KOPT-K1 (cell line): ENCODE data around the gene ZNF493.

Source experiments
- H3K27ac ChIP-seq: fragments of 200-600 bp; sonication (generic); 2 replicates; pipeline ENCODE4 v1.5.1; 2016; ENCODE audit warnings: antibody characterized with exemption, mild to moderate bottlenecking, low read depth, low read length; ENCODE audit not compliant: poor library complexity, severe bottlenecking
- H3K36me3 ChIP-seq: fragments of 200-600 bp; sonication (generic); 2 replicates; pipeline ENCODE4 v1.5.1; 2017; ENCODE audit warnings: antibody characterized with exemption, mild to moderate bottlenecking, low read length, moderate library complexity; ENCODE audit not compliant: insufficient read depth
- H3K9me3 ChIP-seq: fragments of 200-600 bp; sonication (generic); 2 replicates; pipeline ENCODE4 v1.5.1; 2017; ENCODE audit warnings: antibody characterized with exemption, low read length, mild to moderate bottlenecking; ENCODE audit not compliant: insufficient read depth, poor library complexity, severe bottlenecking

ZNF493 gene

GRCh38 chr19:21396893-21397572 is at the start of gene ZNF493:
Gene ZNF493, plus strand, starts transcription at chr19:21397133. Its CDS starts 105 bp downstream, at chr19:21397238.
- Histone ChIP-seq H3K36me3 (peaks cover 33% of the 10 kb centered on the region), H3K9me3 (peaks cover 60% of the 10 kb centered on the region), H3K27ac (peak within 1 kb of the TSS; percentile 83)

GRCh38 chr19:21352830-21353229 is 44.1 kb upstream of the ZNF493 start:
- Histone ChIP-seq H3K9me3 (peaks cover 15% of the 10 kb centered on the region), H3K36me3 (no peaks in the 10 kb centered on the region), H3K27ac (no peak overlapping the region)

- Histone ChIP-seq H3K27ac (peak within 1 kb of the TSS; percentile 88), H3K36me3 (peaks cover 37% of the 10 kb centered on the region), H3K9me3 (peaks cover 47% of the 10 kb centered on the region)
These were observed 38.0 kb upstream of the ZNF493 start, which contains the start of gene ZNF738 for GRCh38 chr19:21358768-21359451. Gene ZNF738, plus strand, starts transcription at chr19:21359000. Its CDS starts 141 bp downstream, at chr19:21359141.

GRCh38 chr19:21362291-21362690 is 34.6 kb upstream of the ZNF493 start:
- H3K36me3 ChIP-seq = peaks cover 71% of the 10 kb centered on the region
- H3K9me3 ChIP-seq = peaks cover 73% of the 10 kb centered on the region
- no peak overlapping the region for H3K27ac ChIP-seq

- Histone ChIP-seq H3K27ac (no peak overlapping the region), H3K36me3 (peaks cover 49% of the 10 kb centered on the region), H3K9me3 (peaks cover 99% of the 10 kb centered on the region)
These were observed 12.9 kb upstream of the ZNF493 start for GRCh38 chr19:21383980-21384582.

GRCh38 chr19:21396121-21396520 is 812 bp upstream of the ZNF493 start:
- H3K36me3 ChIP-seq = peaks cover 29% of the 10 kb centered on the region
- H3K9me3 ChIP-seq = peaks cover 52% of the 10 kb centered on the region
- H3K27ac ChIP-seq = peak overlapping the region; percentile 83

- peaks cover 79% of the 10 kb centered on the region for H3K9me3 ChIP-seq
- H3K27ac ChIP-seq = no peak overlapping the region
- peaks cover 51% of the 10 kb centered on the region for H3K36me3 ChIP-seq
These were observed 1.9 kb downstream of the ZNF493 start for GRCh38 chr19:21398851-21399250.

- H3K36me3 ChIP-seq = peaks cover 85% of the 10 kb centered on the region
- no peak overlapping the region for H3K27ac ChIP-seq
- H3K9me3 ChIP-seq = peaks cover 91% of the 10 kb centered on the region
These were observed 5.5 kb downstream of the ZNF493 start for GRCh38 chr19:21402303-21402985.

- H3K9me3 ChIP-seq = peaks cover 97% of the 10 kb centered on the region
- no peak overlapping the region for H3K27ac ChIP-seq
- peaks cover 98% of the 10 kb centered on the region for H3K36me3 ChIP-seq
These were observed 13.2 kb downstream of the ZNF493 start for GRCh38 chr19:21410166-21410565.

GRCh38 chr19:21422244-21422643 is 25.3 kb downstream of the ZNF493 start:
- no peak overlapping the region for H3K27ac ChIP-seq
- peaks cover 98% of the 10 kb centered on the region for H3K9me3 ChIP-seq

GRCh38 chr19:21423057-21424041 is 26.4 kb downstream of the ZNF493 start:
- Histone ChIP-seq H3K9me3 (peaks cover 98% of the 10 kb centered on the region), H3K36me3 (peaks cover 50% of the 10 kb centered on the region), H3K27ac (no peak overlapping the region)

More at GRCh38 chr19:21422244-21422643, 25.3 kb downstream of the ZNF493 start:
- H3K36me3 ChIP-seq = peaks cover 61% of the 10 kb centered on the region

- no peaks in the 10 kb centered on the region; the same call in 1 of the 2 replicates for H3K36me3 ChIP-seq
- H3K9me3 ChIP-seq = peaks cover 85% of the 10 kb centered on the region
- H3K27ac ChIP-seq = no peak overlapping the region
These were observed 33.7 kb downstream of the ZNF493 start for GRCh38 chr19:21430675-21431074.

GRCh38 chr19:21432590-21432989 is 35.7 kb downstream of the ZNF493 start:
- Histone ChIP-seq H3K9me3 (peaks cover 80% of the 10 kb centered on the region), H3K36me3 (no peaks in the 10 kb centered on the region; the same call in 1 of the 2 replicates), H3K27ac (no peak overlapping the region)

- Histone ChIP-seq H3K36me3 (no peaks in the 10 kb centered on the region), H3K9me3 (peaks cover 70% of the 10 kb centered on the region), H3K27ac (no peak overlapping the region)
These were observed 37.6 kb downstream of the ZNF493 start for GRCh38 chr19:21434516-21434915.
